Measurements from ENCODE around the gene IL16.

- TF ChIP-seq CTCF (IDR thresholded peaks at IDR 0.05) (no peak), POLR2A (IDR thresholded peaks at IDR 0.05) (no peak), POLR2AphosphoS5 (IDR thresholded peaks at IDR 0.05) (no peak)
These were observed 135.6 kb downstream of the IL16 start for GRCh38 chr15:81332326-81332725.
